GM23248 (cell line): ENCODE measurements around the gene FSTL3. TPM values are rescaled to one million over a fixed set of nuclear protein-coding genes. Genes with fewer than 3 reads are reported as not detected.
A peak's percentile ranks its signal among the peaks of the same experiment; 100 is the strongest.

Experiments used
- DNase-seq: peaks from one replicate; pipeline ENCODE4 v3.0.0-alpha.2; 2015
- H2AFZ ChIP-seq: fragments of 200-600 bp; sonication (generic); 2 replicates; pipeline ENCODE4 v1.6.1; 2016; ENCODE audit warnings: antibody characterized with exemption
- H3F3A ChIP-seq: fragments of 200-600 bp; sonication (generic); 2 replicates; pipeline ENCODE4 v1.6.1; 2016; ENCODE audit warnings: mild to moderate bottlenecking, antibody characterized with exemption, mixed run types; ENCODE audit not compliant: insufficient read depth
- H3K27ac ChIP-seq: fragments of 200-600 bp; sonication (generic); 2 replicates; pipeline ENCODE4 v1.5.1; 2016; ENCODE audit warnings: mild to moderate bottlenecking
- H3K27me3 ChIP-seq: fragments of 200-600 bp; sonication (generic); replicated peaks from 2 replicates; pipeline ENCODE4 v1.6.1; 2016; ENCODE audit warnings: mild to moderate bottlenecking; ENCODE audit not compliant: insufficient read depth
- H3K36me3 ChIP-seq: fragments of 200-600 bp; sonication (generic); 2 replicates; pipeline ENCODE4 v1.6.1; 2016; ENCODE audit warnings: low read depth, mild to moderate bottlenecking
- H3K4me1 ChIP-seq: fragments of 200-600 bp; sonication (generic); 2 replicates; pipeline ENCODE4 v1.6.1; 2016; ENCODE audit warnings: mild to moderate bottlenecking; ENCODE audit not compliant: insufficient read depth
- H3K4me2 ChIP-seq: fragments of 200-600 bp; sonication (generic); one replicate; pipeline ENCODE4 v1.6.1; 2016; ENCODE audit warnings: mild to moderate bottlenecking; ENCODE audit not compliant: unreplicated experiment
- H3K4me3 ChIP-seq: fragments of 200-600 bp; sonication (generic); 2 replicates; pipeline ENCODE4 v1.5.1; 2016; ENCODE audit warnings: mild to moderate bottlenecking
- H3K79me2 ChIP-seq: fragments of 200-600 bp; sonication (generic); 2 replicates; pipeline ENCODE4 v1.6.1; 2016; ENCODE audit warnings: mild to moderate bottlenecking; ENCODE audit not compliant: insufficient read depth
- H3K9ac ChIP-seq: fragments of 200-600 bp; sonication (generic); 2 replicates; pipeline ENCODE4 v1.6.1; 2016; ENCODE audit warnings: mild to moderate bottlenecking
- H3K9me2 ChIP-seq: fragments of 200-600 bp; sonication (generic); 2 replicates; pipeline ENCODE4 v1.6.1; 2016; ENCODE audit warnings: mixed run types, mild to moderate bottlenecking, moderate library complexity; ENCODE audit not compliant: insufficient read depth
- H3K9me3 ChIP-seq: fragments of 200-600 bp; sonication (generic); one replicate; pipeline ENCODE4 v1.6.1; 2017; ENCODE audit warnings: low read depth
- H4K20me1 ChIP-seq: fragments of 200-600 bp; sonication (generic); 2 replicates; pipeline ENCODE4 v1.6.0; 2016; ENCODE audit not compliant: insufficient read depth
- EZH2 ChIP-seq: fragments of 200-600 bp; sonication (generic); IDR thresholded peaks from 2 replicates; pipeline ENCODE4 v1.6.1; 2018; ENCODE audit warnings: antibody characterized with exemption, mild to moderate bottlenecking; ENCODE audit not compliant: insufficient read depth, poor library complexity, severe bottlenecking
- EZH2phosphoT487 ChIP-seq: fragments of 200-600 bp; sonication (generic); IDR thresholded peaks from 2 replicates; pipeline ENCODE4 v1.6.1; 2018; ENCODE audit warnings: antibody characterized with exemption, moderate library complexity, mild to moderate bottlenecking, low read depth; ENCODE audit not compliant: insufficient read depth
- WGBS, 2 experiments: methylation state at CpG; one replicate each; pipeline ENCODE4 v1.1.6; 2015 to 2017; ENCODE audit warnings: low lambda C conversion rate in 2 of 2, low coverage in 1 of 2; ENCODE audit errors: missing lambda C conversion rate in 2 of 2; 5-methylcytosine and 5-hydroxymethylcytosine counted together
- in situ Hi-C: fragments of 300-500 bp; cut with MboI; formaldehyde crosslinking; loops from 2 replicates; pipeline ENCODE4 v1.15.0; 2020
- polyA plus RNA-seq: library from polyadenylated mRNA; unstranded; fragments of >200 nt; fragmentation: Nextera tagmentation; extraction: Ambion mirVana; gene quantifications from 2 replicates; pipeline ENCODE4 v1.2.1, GENCODE V29; 2016
- total RNA-seq: library from RNA; depleted of rRNA; stranded (reverse); fragments of >200 nt; shearing (Covaris generic); gene quantifications from 2 replicates; pipeline ENCODE4 v1.2.3, GENCODE V29; 2014

Gene FSTL3
- total and polyA plus RNA-seq, 2 experiments from 2014 or later: 41.4 to 100 TPM

DNA sequence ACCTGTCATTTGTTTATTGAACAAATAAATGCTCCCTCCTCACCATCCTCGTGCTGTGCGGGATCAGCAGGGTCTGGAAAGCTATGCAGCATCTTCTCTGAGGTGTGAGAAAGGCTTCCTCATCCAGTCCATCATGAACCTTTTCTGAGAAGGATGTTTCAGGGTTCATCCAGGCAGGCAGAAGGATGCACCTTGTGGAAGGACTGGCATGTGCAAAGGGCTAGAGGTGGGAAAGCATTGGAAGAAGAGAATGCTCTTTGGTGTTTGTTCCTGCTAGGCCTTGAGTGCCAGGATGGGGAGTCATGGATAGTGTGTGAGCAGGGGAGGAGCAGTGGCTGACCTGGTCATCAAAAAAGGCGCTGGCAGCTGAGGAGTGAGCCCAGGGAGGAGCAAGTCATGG, 39.2 kb downstream of the FSTL3 start:
- Histone ChIP-seq H2AFZ (no peak overlapping the region), H4K20me1 (no peaks in the 10 kb centered on the region), H3K4me3 (no peak overlapping the region), H3K9me3 (no peaks in the 10 kb centered on the region), H3K27me3 (peaks cover 5% of the 10 kb centered on the region; the same call in 1 of the 2 replicates), H3F3A (no peaks in the 10 kb centered on the region), H3K4me2 (no peak overlapping the region), H3K79me2 (no peaks in the 10 kb centered on the region), H3K36me3 (no peaks in the 10 kb centered on the region), H3K9ac (no peak overlapping the region), H3K9me2 (no peaks in the 10 kb centered on the region), H3K4me1 (no peaks in the 10 kb centered on the region), H3K27ac (no peak overlapping the region)
- no peak for DNase-seq
- WGBS, 2 experiments: 71 to 75% methylated on average over 3 of the region's 3 CpGs
- in situ Hi-C loops: no loop called here
- TF ChIP-seq EZH2 (no peak), EZH2phosphoT487 (no peak)

GRCh38 chr19:718251-718951, 42.2 kb downstream of the FSTL3 start:
- no peaks in the 10 kb centered on the region for H3F3A ChIP-seq
- no peaks in the 10 kb centered on the region for H4K20me1 ChIP-seq
- no peaks in the 10 kb centered on the region for H3K4me1 ChIP-seq
- in situ Hi-C loops: no loop called here
- no peak overlapping the region for H3K4me3 ChIP-seq
- H3K4me2 ChIP-seq: no peak overlapping the region
- DNase-seq: no peak
- TF ChIP-seq EZH2phosphoT487 (no peak), EZH2 (no peak)
- 47 to 52% methylated on average over 16 to 23 of the region's 23 CpGs for WGBS, 2 experiments
- no peak overlapping the region for H3K9ac ChIP-seq
- H3K9me3 ChIP-seq: no peaks in the 10 kb centered on the region
- H3K27ac ChIP-seq: no peak overlapping the region
- 0 out of 2 replicates have a peak, but pooled peaks cover 5% of the 10 kb centered on the region for H3K27me3 ChIP-seq
- H3K9me2 ChIP-seq: no peaks in the 10 kb centered on the region
- H3K79me2 ChIP-seq: no peaks in the 10 kb centered on the region
- no peak overlapping the region for H2AFZ ChIP-seq
- no peaks in the 10 kb centered on the region for H3K36me3 ChIP-seq

DNA sequence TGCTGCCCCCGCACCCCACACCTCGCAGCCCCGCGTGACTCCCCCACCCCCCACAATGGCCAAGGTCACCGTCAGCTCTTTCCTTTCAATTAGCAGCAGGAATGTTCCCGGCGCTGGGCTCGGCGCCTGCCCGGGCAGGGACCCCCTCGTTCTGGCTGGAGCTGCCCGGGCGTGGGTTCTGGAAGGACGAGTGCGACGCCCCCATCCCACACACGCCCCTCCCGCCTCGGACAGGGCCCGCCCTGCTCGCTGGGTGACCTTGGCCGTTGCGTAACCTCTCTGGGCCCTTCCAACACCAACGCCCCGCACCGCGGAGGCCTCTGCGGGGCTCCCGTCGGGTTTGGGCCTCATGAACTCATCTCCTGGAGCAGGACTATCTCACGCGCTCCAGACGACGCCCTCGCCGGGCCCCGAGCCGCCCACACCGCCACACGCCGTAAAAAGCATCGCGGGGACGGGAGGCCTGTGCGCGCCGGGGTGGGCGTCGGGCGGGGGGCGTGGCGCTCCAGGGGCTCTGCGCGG, 42.9 kb downstream of the FSTL3 start:
- TF ChIP-seq EZH2phosphoT487: no peak
- TF ChIP-seq EZH2: no peak
- 3 to 5% methylated on average over 28 to 47 of the region's 54 CpGs for WGBS, 2 experiments

DNA sequence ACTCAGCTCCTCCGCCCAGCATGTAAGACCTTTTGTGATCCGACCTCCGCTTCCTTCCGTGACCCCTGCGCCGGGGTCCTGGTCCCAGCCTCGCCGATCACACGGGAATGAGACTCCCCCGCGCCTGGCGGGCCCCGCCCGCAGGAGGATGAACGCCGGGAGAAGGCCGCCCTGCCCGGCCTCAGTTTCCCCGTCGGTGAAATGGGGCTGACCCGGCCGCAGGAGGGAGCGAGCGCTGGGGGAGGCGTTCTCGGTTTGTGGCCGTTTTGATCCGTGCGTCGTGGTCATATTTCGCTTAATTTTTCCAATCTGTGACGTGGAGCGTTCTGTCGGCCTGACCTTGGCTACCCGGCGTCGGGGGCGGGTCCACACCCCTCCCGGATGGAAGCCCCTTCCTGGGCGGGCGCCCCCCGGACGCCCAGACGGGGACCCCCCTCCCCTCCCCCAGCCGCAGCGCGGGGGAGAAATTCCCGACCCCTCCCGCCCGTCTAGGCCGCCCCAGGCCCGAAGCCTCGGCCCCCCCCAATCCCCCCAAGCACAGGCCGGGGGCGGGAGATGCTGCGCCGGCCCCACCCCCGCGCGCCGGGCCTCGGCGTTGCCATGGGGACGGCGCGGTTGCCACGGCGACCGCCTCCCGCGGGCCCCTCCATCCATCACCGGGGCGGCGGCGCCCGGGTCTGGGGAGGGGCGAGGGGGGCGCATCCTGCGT, 43.6 kb downstream of the FSTL3 start:
- TF ChIP-seq EZH2: no peak
- TF ChIP-seq EZH2phosphoT487: no peak
- Histone ChIP-seq H3K4me3 (no peak overlapping the region), H3K4me1 (no peaks in the 10 kb centered on the region), H3K27me3 (0 out of 2 replicates have a peak, but pooled peaks cover 5% of the 10 kb centered on the region), H3K27ac (no peak overlapping the region), H2AFZ (no peak overlapping the region), H3K9me3 (no peaks in the 10 kb centered on the region), H3F3A (no peaks in the 10 kb centered on the region), H4K20me1 (no peaks in the 10 kb centered on the region), H3K79me2 (no peaks in the 10 kb centered on the region), H3K9ac (no peak overlapping the region), H3K9me2 (no peaks in the 10 kb centered on the region), H3K4me2 (no peak overlapping the region), H3K36me3 (no peaks in the 10 kb centered on the region)
- no peak for DNase-seq
- in situ Hi-C loops: no loop called here
- 34 to 36% methylated on average over 42 to 64 of the region's 79 CpGs for WGBS, 2 experiments

More for the DNA sequence above, 42.9 kb downstream of the FSTL3 start:
- no peaks in the 10 kb centered on the region for H3F3A ChIP-seq
- H4K20me1 ChIP-seq: no peaks in the 10 kb centered on the region
- H3K27me3 ChIP-seq: 0 out of 2 replicates have a peak, but pooled peaks cover 5% of the 10 kb centered on the region
- H3K9me2 ChIP-seq: no peaks in the 10 kb centered on the region
- H3K79me2 ChIP-seq: no peaks in the 10 kb centered on the region
- H3K9ac ChIP-seq: no peak overlapping the region
- H3K36me3 ChIP-seq: no peaks in the 10 kb centered on the region
- no peak overlapping the region for H3K4me2 ChIP-seq
- H3K4me3 ChIP-seq: no peak overlapping the region
- in situ Hi-C loops: no loop called here
- peak; percentile 70 for DNase-seq
- no peaks in the 10 kb centered on the region for H3K9me3 ChIP-seq
- no peak overlapping the region for H2AFZ ChIP-seq
- H3K27ac ChIP-seq: no peak overlapping the region
- H3K4me1 ChIP-seq: no peaks in the 10 kb centered on the region
